ENCODE results near the gene APOLD1.

- TF ChIP-seq POLR2AphosphoS5 (IDR thresholded peaks at IDR 0.05; ENCODE audit: low read depth, low read length) (no peak), TAF1 (IDR thresholded peaks at IDR 0.05; ENCODE audit: borderline replicate concordance, insufficient read depth, low read length) (no peak), SIN3A (IDR thresholded peaks at IDR 0.05; ENCODE audit: borderline replicate concordance, insufficient read depth, low read length) (no peak), FOXP2 (optimal IDR thresholded peaks at IDR 0.05; ENCODE audit: borderline replicate concordance, extremely low read depth, extremely low read length, insufficient read depth) (no peak)
- TF ChIP-seq, protein P1, sequence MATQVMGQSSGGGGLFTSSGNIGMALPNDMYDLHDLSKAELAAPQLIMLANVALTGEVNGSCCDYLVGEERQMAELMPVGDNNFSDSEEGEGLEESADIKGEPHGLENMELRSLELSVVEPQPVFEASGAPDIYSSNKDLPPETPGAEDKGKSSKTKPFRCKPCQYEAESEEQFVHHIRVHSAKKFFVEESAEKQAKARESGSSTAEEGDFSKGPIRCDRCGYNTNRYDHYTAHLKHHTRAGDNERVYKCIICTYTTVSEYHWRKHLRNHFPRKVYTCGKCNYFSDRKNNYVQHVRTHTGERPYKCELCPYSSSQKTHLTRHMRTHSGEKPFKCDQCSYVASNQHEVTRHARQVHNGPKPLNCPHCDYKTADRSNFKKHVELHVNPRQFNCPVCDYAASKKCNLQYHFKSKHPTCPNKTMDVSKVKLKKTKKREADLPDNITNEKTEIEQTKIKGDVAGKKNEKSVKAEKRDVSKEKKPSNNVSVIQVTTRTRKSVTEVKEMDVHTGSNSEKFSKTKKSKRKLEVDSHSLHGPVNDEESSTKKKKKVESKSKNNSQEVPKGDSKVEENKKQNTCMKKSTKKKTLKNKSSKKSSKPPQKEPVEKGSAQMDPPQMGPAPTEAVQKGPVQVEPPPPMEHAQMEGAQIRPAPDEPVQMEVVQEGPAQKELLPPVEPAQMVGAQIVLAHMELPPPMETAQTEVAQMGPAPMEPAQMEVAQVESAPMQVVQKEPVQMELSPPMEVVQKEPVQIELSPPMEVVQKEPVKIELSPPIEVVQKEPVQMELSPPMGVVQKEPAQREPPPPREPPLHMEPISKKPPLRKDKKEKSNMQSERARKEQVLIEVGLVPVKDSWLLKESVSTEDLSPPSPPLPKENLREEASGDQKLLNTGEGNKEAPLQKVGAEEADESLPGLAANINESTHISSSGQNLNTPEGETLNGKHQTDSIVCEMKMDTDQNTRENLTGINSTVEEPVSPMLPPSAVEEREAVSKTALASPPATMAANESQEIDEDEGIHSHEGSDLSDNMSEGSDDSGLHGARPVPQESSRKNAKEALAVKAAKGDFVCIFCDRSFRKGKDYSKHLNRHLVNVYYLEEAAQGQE (IDR thresholded peaks at IDR 0.05; ENCODE audit: insufficient read depth in 1 of 2, low read depth in 2 of 2, low read length in 2 of 2), result no peak
Observed at GRCh38 chr12:12806784-12807516, 21.5 kb downstream of the APOLD1 start.
